Inflammatory macrophage treated with lipopolysaccharide for 4 hours (primary cell): ENCODE results near the gene POU5F2.

ENCODE experiments used
- DNase-seq: peaks from one replicate; pipeline ENCODE4 v3.0.0-alpha.2; 2020

POU5F2 gene

DNA sequence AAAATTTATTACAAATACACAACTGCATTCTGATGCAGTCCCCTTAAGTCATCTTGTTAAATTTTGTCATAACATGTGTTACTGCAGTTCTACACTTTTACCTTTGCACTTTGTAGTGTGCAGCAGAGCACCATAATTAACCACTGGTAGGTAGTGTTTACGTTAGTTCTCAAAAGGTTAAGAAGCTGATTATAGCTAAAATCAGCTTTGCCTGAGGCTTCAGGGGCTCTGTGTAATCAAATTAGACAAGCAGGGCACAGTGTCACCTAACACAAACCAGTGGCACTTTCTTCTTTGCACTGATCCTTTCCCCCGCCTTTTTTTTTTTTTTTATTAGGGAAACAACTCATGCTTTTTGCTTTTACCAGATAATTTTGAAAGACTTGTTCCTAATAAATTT lies 26.1 kb downstream of the POU5F2 start:
- no peak for DNase-seq

DNA sequence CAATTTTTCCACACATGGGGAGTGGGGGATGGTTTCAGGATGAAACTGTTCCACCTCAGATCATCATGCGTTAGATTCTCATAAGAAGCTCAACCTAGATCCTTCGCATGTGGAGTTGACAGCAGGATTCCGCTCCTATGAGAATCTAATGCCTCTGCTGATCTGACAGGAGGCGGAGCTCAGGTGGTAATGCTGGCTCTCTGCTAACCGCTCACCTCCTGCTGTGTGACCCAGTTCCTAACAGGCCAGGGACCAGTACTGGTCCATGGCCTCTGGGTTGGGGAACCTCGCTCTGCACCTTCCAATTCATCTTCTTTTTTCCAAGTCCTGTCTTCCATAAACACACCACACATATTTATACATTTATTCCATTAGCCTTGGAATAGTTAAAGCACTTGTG lies 33.0 kb downstream of the POU5F2 start:
- no peak for DNase-seq

DNA sequence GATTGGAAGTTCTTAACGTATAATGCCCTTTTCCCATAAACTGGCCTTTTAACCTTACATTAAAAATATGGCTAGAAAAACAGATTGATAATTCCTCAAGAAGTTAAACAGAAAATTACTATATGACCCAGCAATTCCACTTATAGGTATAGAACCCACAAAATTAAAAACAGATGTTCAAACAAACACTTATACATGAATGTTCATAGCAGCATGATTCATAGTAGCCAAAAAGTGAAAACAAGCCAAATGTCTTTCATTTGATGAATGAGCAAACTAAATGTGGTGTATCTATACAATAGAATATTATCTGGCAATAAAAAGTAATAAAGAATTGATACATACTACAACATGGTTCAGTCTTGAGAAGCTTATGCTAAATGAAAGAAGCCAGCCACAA lies 35.5 kb downstream of the POU5F2 start:
- no peak for DNase-seq

DNA sequence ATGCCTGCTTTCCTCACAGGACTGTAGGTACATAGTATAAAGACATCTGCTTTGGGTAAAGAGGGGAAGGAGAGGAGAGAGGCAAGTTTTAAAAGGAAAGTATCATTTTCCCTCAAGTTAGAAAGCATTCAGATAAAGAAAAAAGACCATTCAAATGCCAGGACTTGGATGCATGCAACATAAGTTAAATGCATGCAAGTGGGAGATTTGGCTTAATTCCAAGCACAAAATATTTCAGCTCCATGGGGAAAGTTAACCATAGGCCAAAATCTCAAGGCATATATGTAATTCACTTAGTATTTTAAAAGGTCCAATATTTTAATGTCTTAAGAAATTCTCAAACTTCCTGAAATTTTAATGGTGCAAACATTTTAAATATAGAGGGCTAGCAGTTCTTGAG lies 36.4 kb downstream of the POU5F2 start:
- no peak for DNase-seq

DNA sequence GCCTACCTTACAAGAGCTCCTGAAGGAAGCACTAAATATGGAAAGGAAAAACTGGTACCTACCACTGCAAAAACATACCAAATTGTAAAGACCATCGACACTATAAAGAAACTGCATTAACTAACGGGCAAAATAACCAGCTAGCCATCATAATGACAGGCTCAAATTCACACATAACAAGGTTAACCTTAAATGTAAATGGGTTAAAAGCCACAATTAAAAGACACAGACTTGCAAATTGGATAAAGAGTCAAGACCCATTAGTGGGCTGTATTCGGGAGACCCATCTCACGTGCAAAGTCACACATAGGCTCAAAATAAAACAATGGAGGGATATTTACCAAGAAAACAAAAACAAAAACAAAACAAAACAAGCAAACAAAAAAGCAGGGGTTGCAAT lies 49.4 kb downstream of the POU5F2 start:
- no peak for DNase-seq
